ENCODE measurements around the gene ABCG4. TPM values are rescaled to one million over a fixed set of nuclear protein-coding genes. Genes with fewer than 3 reads are reported as not detected.
A peak's percentile ranks its signal among the peaks of the same experiment; 100 is the strongest.

ABCG4 gene
- total and polyA plus RNA-seq, 9 of the 15 experiments (the other 6 are each of a cell fraction or from before 2014, with no cell fraction given), result 0.03 to 0.11 (median 0.07) TPM; not detected in 4

DNA sequence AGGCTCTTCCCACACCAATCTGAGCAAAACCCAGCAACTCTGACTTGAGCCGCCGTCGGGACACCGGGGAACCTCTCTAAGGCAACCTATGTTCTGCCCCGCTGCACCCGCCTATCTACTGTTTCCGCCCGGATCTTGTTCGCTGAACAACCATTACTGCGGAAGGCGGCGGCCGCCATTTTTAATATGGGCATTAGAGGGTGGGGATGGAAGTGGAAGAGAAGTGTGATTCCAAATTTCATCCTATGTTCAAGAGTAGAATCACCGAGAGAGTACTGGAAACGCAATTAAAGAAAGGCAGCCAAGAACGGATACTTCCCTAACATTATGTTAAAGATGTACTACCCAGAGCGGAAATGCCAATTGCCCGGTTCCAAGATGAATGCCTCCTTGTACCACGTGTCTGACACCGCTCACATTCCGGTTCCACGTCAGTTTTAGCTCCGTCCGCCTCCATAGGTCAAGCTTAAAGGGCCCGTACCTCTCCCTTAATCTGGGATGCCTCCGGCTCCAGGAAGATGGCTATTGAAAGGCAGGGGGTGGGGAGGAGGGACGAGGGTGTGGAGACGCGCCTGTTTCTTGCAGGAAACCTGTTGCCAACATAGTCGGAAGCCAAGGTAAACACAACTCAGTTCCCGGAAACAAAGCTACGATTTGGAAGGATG, 47.0 kb upstream of the ABCG4 start, which contains the start of gene DPAGT1 (continued):
- peak; percentile 68 for TF ChIP-seq SP1 (CRISPR knock-in tag; IDR thresholded peaks at IDR 0.05)
- TF ChIP-seq ZNF232 (CRISPR knock-in tag; IDR thresholded peaks at IDR 0.05), result no peak
- TF ChIP-seq NR4A1 (CRISPR knock-in tag; IDR thresholded peaks at IDR 0.05), result no peak
- peak; percentile 71; the same call in 1 of the 2 replicates for TF ChIP-seq NR4A1 (tag; IDR thresholded peaks at IDR 0.05)
- peak; percentile 95 for TF ChIP-seq NCOA1 (IDR thresholded peaks at IDR 0.05; ENCODE audit: low read depth)
- no peak for TF ChIP-seq MEIS2 (IDR thresholded peaks at IDR 0.05; ENCODE audit: partially characterized antibody)
- TF ChIP-seq, protein P1, sequence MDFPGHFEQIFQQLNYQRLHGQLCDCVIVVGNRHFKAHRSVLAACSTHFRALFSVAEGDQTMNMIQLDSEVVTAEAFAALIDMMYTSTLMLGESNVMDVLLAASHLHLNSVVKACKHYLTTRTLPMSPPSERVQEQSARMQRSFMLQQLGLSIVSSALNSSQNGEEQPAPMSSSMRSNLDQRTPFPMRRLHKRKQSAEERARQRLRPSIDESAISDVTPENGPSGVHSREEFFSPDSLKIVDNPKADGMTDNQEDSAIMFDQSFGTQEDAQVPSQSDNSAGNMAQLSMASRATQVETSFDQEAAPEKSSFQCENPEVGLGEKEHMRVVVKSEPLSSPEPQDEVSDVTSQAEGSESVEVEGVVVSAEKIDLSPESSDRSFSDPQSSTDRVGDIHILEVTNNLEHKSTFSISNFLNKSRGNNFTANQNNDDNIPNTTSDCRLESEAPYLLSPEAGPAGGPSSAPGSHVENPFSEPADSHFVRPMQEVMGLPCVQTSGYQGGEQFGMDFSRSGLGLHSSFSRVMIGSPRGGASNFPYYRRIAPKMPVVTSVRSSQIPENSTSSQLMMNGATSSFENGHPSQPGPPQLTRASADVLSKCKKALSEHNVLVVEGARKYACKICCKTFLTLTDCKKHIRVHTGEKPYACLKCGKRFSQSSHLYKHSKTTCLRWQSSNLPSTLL (IDR thresholded peaks at IDR 0.05), result no peak
- TF ChIP-seq, protein P2, sequence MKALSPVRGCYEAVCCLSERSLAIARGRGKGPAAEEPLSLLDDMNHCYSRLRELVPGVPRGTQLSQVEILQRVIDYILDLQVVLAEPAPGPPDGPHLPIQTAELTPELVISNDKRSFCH (CRISPR knock-in tag; IDR thresholded peaks at IDR 0.05), result no peak
- TF ChIP-seq, protein P2 (tag; IDR thresholded peaks at IDR 0.05), result peak; percentile 90
- no peak for TF ChIP-seq GABPB2 (CRISPR knock-in tag; conservative IDR thresholded peaks at IDR 0.05)
- TF ChIP-seq, protein P3, sequence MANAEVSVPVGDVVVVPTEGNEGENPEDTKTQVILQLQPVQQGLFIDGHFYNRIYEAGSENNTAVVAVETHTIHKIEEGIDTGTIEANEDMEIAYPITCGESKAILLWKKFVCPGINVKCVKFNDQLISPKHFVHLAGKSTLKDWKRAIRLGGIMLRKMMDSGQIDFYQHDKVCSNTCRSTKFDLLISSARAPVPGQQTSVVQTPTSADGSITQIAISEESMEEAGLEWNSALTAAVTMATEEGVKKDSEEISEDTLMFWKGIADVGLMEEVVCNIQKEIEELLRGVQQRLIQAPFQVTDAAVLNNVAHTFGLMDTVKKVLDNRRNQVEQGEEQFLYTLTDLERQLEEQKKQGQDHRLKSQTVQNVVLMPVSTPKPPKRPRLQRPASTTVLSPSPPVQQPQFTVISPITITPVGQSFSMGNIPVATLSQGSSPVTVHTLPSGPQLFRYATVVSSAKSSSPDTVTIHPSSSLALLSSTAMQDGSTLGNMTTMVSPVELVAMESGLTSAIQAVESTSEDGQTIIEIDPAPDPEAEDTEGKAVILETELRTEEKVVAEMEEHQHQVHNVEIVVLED (CRISPR knock-in tag; IDR thresholded peaks at IDR 0.05), result no peak
- no peak for TF ChIP-seq ILK (tag; IDR thresholded peaks at IDR 0.05; ENCODE audit: borderline replicate concordance, low read depth)
- TF ChIP-seq, protein P4, sequence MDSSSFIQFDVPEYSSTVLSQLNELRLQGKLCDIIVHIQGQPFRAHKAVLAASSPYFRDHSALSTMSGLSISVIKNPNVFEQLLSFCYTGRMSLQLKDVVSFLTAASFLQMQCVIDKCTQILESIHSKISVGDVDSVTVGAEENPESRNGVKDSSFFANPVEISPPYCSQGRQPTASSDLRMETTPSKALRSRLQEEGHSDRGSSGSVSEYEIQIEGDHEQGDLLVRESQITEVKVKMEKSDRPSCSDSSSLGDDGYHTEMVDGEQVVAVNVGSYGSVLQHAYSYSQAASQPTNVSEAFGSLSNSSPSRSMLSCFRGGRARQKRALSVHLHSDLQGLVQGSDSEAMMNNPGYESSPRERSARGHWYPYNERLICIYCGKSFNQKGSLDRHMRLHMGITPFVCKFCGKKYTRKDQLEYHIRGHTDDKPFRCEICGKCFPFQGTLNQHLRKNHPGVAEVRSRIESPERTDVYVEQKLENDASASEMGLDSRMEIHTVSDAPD (CRISPR knock-in tag; IDR thresholded peaks at IDR 0.05), result no peak
- TF ChIP-seq, protein P5, sequence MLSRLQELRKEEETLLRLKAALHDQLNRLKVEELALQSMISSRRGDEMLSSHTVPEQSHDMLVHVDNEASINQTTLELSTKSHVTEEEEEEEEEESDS (CRISPR knock-in tag; IDR thresholded peaks at IDR 0.05), result no peak
- TF ChIP-seq MTA2 (IDR thresholded peaks at IDR 0.05; ENCODE audit: low read depth), result no peak
- no peak for TF ChIP-seq MECOM (CRISPR knock-in tag; IDR thresholded peaks at IDR 0.05)
- no peak for TF ChIP-seq TCF7 (IDR thresholded peaks at IDR 0.05; ENCODE audit: borderline replicate concordance)
- TF ChIP-seq, protein P6, sequence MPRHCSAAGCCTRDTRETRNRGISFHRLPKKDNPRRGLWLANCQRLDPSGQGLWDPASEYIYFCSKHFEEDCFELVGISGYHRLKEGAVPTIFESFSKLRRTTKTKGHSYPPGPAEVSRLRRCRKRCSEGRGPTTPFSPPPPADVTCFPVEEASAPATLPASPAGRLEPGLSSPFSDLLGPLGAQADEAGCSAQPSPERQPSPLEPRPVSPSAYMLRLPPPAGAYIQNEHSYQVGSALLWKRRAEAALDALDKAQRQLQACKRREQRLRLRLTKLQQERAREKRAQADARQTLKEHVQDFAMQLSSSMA (CRISPR knock-in tag; IDR thresholded peaks at IDR 0.05), result no peak
- no peak for TF ChIP-seq MCM5 (IDR thresholded peaks at IDR 0.05; ENCODE audit: low read depth)
- TF ChIP-seq, protein P7, sequence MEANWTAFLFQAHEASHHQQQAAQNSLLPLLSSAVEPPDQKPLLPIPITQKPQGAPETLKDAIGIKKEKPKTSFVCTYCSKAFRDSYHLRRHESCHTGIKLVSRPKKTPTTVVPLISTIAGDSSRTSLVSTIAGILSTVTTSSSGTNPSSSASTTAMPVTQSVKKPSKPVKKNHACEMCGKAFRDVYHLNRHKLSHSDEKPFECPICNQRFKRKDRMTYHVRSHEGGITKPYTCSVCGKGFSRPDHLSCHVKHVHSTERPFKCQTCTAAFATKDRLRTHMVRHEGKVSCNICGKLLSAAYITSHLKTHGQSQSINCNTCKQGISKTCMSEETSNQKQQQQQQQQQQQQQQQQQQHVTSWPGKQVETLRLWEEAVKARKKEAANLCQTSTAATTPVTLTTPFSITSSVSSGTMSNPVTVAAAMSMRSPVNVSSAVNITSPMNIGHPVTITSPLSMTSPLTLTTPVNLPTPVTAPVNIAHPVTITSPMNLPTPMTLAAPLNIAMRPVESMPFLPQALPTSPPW (CRISPR knock-in tag; IDR thresholded peaks at IDR 0.05), result peak; percentile 77
- TF ChIP-seq GATA2 (CRISPR knock-in tag; IDR thresholded peaks at IDR 0.05), result 0 out of 2 replicates have a peak, but pooled peaks have one; percentile 17
- peak; percentile 27 for TF ChIP-seq L3MBTL2 (IDR thresholded peaks at IDR 0.05)
